Common myeloid progenitor, CD34-positive (primary cell): Measurements from ENCODE around the gene HABP4.
A peak's percentile ranks its signal among the peaks of the same experiment; 100 is the strongest.

Experiments
- CTCF ChIA-PET: fragments of 350-600 bp; sonication (Branson Sonifier 250); formaldehyde crosslinking; loops from one replicate; lab custom pipeline; 2021; ENCODE audit warnings: antibody characterized with exemption; lab: Charles Lee
- POLR2A ChIA-PET: fragments of 350-600 bp; sonication (Branson Sonifier 250); formaldehyde crosslinking; loops from one replicate; lab custom pipeline; 2021; ENCODE audit warnings: antibody characterized with exemption; lab: Charles Lee
- DNase-seq, 3 donors: peaks; one replicate each; pipeline versions ENCODE4 v3.0.0 to v3.0.0-alpha.2; 2013
- H3K27ac ChIP-seq, 2 experiments: 1 replicate in 1 of 2; 2 replicates in 1 of 2; pipeline ENCODE4 v1.7.0; 2013; ENCODE audit warnings: inconsistent platforms in 2 of 2, low read length in 2 of 2, mild to moderate bottlenecking in 2 of 2, low read depth in 1 of 2, moderate library complexity in 1 of 2; ENCODE audit not compliant: severe bottlenecking in 2 of 2, insufficient read depth in 1 of 2, poor library complexity in 1 of 2
- H3K27me3 ChIP-seq, 5 experiments: replicated peaks in 2 of 5; 1 replicate in 3 of 5; 2 replicates in 2 of 5; pipeline versions ENCODE4 v1.6.1 to v1.7.0; 2013; ENCODE audit warnings: low read length in 4 of 5, mild to moderate bottlenecking in 2 of 5, moderate library complexity in 2 of 5, inconsistent platforms in 1 of 5; ENCODE audit not compliant: insufficient read depth in 5 of 5, control insufficient read depth in 4 of 5
- H3K36me3 ChIP-seq, 4 experiments: 1 replicate in 2 of 4; 2 replicates in 2 of 4; pipeline versions ENCODE4 v1.6.1 to v1.7.0; 2013; ENCODE audit warnings: low read length in 3 of 4, control low read depth in 1 of 4, mild to moderate bottlenecking in 1 of 4; ENCODE audit not compliant: control insufficient read depth in 4 of 4, insufficient read depth in 4 of 4
- H3K4me1 ChIP-seq, 4 experiments: 1 replicate in 3 of 4; 2 replicates in 1 of 4; pipeline versions ENCODE4 v1.6.1 to v1.7.1; 2013; ENCODE audit warnings: low read length in 3 of 4, mild to moderate bottlenecking in 3 of 4, control low read depth in 1 of 4, inconsistent platforms in 1 of 4, moderate library complexity in 1 of 4; ENCODE audit not compliant: control insufficient read depth in 4 of 4, insufficient read depth in 4 of 4; ENCODE audit errors: control extremely low read depth in 1 of 4
- H3K4me3 ChIP-seq, 7 experiments: 1 replicate in 4 of 7; 2 replicates in 3 of 7; pipeline versions ENCODE4 v1.5.1 to v1.7.0; 2013; ENCODE audit warnings: mild to moderate bottlenecking in 7 of 7, low read length in 6 of 7, moderate library complexity in 6 of 7, inconsistent platforms in 2 of 7, low read depth in 2 of 7, control low read depth in 1 of 7; ENCODE audit not compliant: insufficient read depth in 4 of 7, control insufficient read depth in 1 of 7; ENCODE audit errors: extremely low read depth in 1 of 7
- H3K9me3 ChIP-seq, 5 experiments: 1 replicate in 4 of 5; 2 replicates in 1 of 5; pipeline versions ENCODE4 v1.6.1 to v1.7.1; 2013; ENCODE audit warnings: low read length in 4 of 5, mild to moderate bottlenecking in 2 of 5, inconsistent platforms in 1 of 5, low read depth in 1 of 5, moderate library complexity in 1 of 5; ENCODE audit not compliant: control insufficient read depth in 4 of 5, insufficient read depth in 2 of 5; ENCODE audit errors: control extremely low read depth in 1 of 5
- WGBS: methylation state at CpG from one replicate; pipeline ENCODE4 v1.1.5; 2013; ENCODE audit not compliant: insufficient coverage; 5-methylcytosine and 5-hydroxymethylcytosine counted together

The HABP4 gene

GRCh38 chr9:96519787-96520186 lies 69.8 kb downstream of the HABP4 start:
- no peak for DNase-seq
- Histone ChIP-seq H3K9me3 (peaks cover 0 to 1% (median 0%) of the 10 kb centered on the region in 5 experiments), H3K36me3 (peaks cover 0 to 2% (median 0%) of the 10 kb centered on the region in 4 experiments), H3K27ac (no peak overlapping the region), H3K4me1 (peaks cover 0 to 4% (median 0%) of the 10 kb centered on the region in 4 experiments), H3K4me3 (no peak overlapping the region), H3K27me3 (no peaks in the 10 kb centered on the region)
- ChIA-PET POLR2A (no interaction called here), CTCF (interaction anchor here (0.6 kb wide), 1 partner anchor 195 kb away, joined by 3 read pairs; no protein-coding TSS in a partner anchor)
- no CpG with 5 or more reads among the region's 2 CpGs for WGBS

- no peaks in the 10 kb centered on the region for H3K27me3 ChIP-seq
- H3K4me3 ChIP-seq: no peak overlapping the region
- DNase-seq: peak; percentile 3 to 51 (median 46)
- peaks cover 0 to 2% (median under 1%) of the 10 kb centered on the region in 4 experiments for H3K36me3 ChIP-seq
- WGBS: no CpG with 5 or more reads among the region's 4 CpGs
- H3K9me3 ChIP-seq: peaks cover 0 to 7% (median 4%) of the 10 kb centered on the region in 5 experiments
- ChIA-PET CTCF (no interaction called here), POLR2A (no interaction called here)
- peaks cover 0 to 4% (median 0%) of the 10 kb centered on the region in 4 experiments for H3K4me1 ChIP-seq
- no peak overlapping the region for H3K27ac ChIP-seq
Measured at GRCh38 chr9:96522366-96522765, 72.4 kb downstream of the HABP4 start.

DNA sequence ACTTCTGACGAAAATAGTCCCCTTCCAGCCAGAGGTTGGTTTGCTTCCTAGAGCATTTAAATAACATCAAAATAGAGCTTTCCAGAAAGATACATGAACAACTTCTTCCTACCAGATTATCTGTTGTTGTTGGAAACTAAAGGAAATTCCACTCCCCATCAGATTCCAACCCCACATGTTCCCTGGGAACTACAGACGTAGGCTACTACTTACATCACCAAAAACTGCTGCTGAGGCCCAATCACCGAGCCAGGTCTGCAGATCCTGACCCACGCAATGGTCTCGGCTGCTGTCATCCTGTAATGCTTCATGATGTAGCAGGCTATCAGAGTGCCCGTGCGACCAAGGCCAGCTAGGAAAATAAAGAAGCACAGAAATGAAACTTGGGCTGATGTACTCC lies 73.4 kb downstream of the HABP4 start:
- POLR2A ChIA-PET: no interaction called here
- no peak overlapping the region for H3K27ac ChIP-seq
- H3K4me3 ChIP-seq: no peak overlapping the region
- peaks cover 0 to 7% (median 4%) of the 10 kb centered on the region in 5 experiments for H3K9me3 ChIP-seq
- peaks cover 0 to 4% (median 0%) of the 10 kb centered on the region in 4 experiments for H3K4me1 ChIP-seq
- WGBS: 96% methylated on average over 6 of the region's 7 CpGs
- no peaks in the 10 kb centered on the region for H3K27me3 ChIP-seq
- CTCF ChIA-PET: no interaction called here
- H3K36me3 ChIP-seq: peaks cover 0 to 2% (median under 1%) of the 10 kb centered on the region in 4 experiments
- no peak for DNase-seq

- WGBS: 100% methylated on average over 7 of the region's 7 CpGs
- H3K4me3 ChIP-seq: no peak overlapping the region
- POLR2A ChIA-PET: no interaction called here
- H3K36me3 ChIP-seq: peaks cover 0 to 2% (median under 1%) of the 10 kb centered on the region in 4 experiments
- CTCF ChIA-PET: no interaction called here
- H3K27ac ChIP-seq: no peak overlapping the region
- peaks cover 0 to 4% (median 0%) of the 10 kb centered on the region in 4 experiments for H3K4me1 ChIP-seq
- H3K9me3 ChIP-seq: peaks cover 0 to 7% (median 4%) of the 10 kb centered on the region in 5 experiments
- DNase-seq: no peak
- H3K27me3 ChIP-seq: no peaks in the 10 kb centered on the region
Measured at GRCh38 chr9:96524045-96524444, 74.1 kb downstream of the HABP4 start.

DNA sequence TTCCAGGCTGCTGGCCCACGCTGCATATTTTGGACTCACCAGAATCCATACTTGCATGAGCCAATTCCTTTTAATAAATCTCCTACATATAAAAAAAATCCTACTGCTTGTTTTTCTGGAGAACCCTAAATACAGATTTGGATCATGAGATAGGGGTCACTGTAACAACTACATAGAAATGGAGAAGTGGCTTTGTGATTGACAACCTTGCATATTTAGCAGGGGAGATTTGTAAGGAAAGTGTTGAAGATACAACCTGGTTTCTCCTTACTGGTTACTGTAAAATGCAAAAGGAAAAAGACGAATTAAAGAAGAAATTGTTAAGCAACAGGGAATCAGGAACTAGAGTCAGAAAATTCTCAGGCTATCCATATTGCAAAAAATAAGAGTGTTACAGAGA lies 74.8 kb downstream of the HABP4 start:
- H3K4me3 ChIP-seq: no peak overlapping the region
- H3K27ac ChIP-seq: no peak overlapping the region
- CTCF ChIA-PET: no interaction called here
- DNase-seq: peak in 1 of 3 donors; percentile 1
- POLR2A ChIA-PET: no interaction called here
- peaks cover 0 to 4% (median 0%) of the 10 kb centered on the region in 4 experiments for H3K4me1 ChIP-seq
- no peaks in the 10 kb centered on the region for H3K27me3 ChIP-seq
- peaks cover 0 to 7% (median 4%) of the 10 kb centered on the region in 5 experiments for H3K9me3 ChIP-seq
- 90% methylated on average over 2 of the region's 2 CpGs for WGBS
- peaks cover 0 to 2% (median under 1%) of the 10 kb centered on the region in 4 experiments for H3K36me3 ChIP-seq

DNA sequence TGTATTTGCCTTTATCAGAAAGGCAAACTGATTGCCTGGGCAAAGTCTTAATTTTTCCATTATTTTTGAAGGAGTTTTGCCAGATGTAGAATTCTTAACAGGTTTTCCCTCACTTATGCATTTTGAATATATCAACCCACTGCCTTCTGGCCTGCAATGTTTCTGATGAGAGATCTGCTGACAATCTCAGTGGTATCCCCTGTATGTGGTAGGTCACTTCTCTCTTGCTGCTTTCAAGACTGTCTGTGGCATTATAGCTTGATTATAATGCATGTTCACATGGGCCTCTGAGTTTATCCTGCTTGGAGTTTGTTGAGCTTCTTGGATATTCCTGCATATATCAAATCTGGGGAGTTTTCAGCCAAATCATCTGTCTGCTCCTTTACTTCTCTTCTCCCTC lies 82.2 kb downstream of the HABP4 start:
- Histone ChIP-seq H3K4me3 (no peak overlapping the region), H3K4me1 (no peaks in the 10 kb centered on the region), H3K27ac (no peak overlapping the region), H3K36me3 (peaks cover 0 to 4% (median 1%) of the 10 kb centered on the region in 4 experiments), H3K27me3 (no peaks in the 10 kb centered on the region), H3K9me3 (peaks cover 0 to 8% (median 3%) of the 10 kb centered on the region in 5 experiments)
- ChIA-PET CTCF (no interaction called here), POLR2A (no interaction called here)
- DNase-seq: no peak

DNA sequence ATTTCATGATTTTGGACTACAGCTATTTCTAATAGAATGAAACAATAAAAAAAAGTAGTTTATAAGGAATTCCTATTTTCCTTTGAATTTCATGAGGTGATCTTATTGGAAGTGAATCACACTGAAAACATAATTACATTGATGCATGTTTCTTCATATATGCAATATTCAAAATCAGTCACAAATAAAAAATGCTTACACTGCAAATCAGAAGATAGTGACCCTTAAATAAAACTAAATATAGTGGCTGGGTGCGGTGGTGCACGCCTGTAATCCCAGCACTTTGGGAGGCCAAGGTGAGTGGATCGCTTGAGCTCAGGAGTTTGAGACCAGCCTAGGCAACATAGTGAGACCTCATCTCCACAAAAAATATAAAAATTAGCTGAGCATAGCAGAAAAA lies 90.1 kb downstream of the HABP4 start:
- DNase-seq: no peak
- no peaks in the 10 kb centered on the region for H3K27me3 ChIP-seq
- ChIA-PET CTCF (no interaction called here), POLR2A (no interaction called here)
- H3K36me3 ChIP-seq: peaks cover 0 to 2% (median 0%) of the 10 kb centered on the region in 4 experiments
- no CpG with 5 or more reads among the region's 3 CpGs for WGBS
- no peak overlapping the region for H3K27ac ChIP-seq
- no peaks in the 10 kb centered on the region for H3K9me3 ChIP-seq
- no peaks in the 10 kb centered on the region for H3K4me1 ChIP-seq
- no peak overlapping the region for H3K4me3 ChIP-seq
